Upper lobe of left lung (tissue), 4 donors: Measurements from ENCODE around the gene PLXNB3.

Source experiments
- EP300 ChIP-seq, 4 donors: sonication (generic); formaldehyde crosslinking; IDR thresholded peaks; one replicate each; pipeline ENCODE4 v1.5.1; 2017; ENCODE audit warnings: antibody characterized with exemption in 4 of 4, control low read depth in 2 of 4
- POLR2A ChIP-seq, 4 donors: fragments of 450-650 bp; IDR thresholded peaks; one replicate each; pipeline ENCODE4 v1.5.1; 2016 to 2017; ENCODE audit warnings: antibody characterized with exemption in 4 of 4, mild to moderate bottlenecking in 2 of 4
- TF ChIP-seq, protein P1 (sequence below), 6 experiments: fragments of 450-650 bp in 4 of 6; fragments of 200-600 bp in 2 of 6; sonication (generic) in 2 of 6; IDR thresholded peaks; one replicate each; pipeline ENCODE4 v1.5.1; 2016 to 2019; ENCODE audit warnings: antibody characterized with exemption in 6 of 6

DNA sequence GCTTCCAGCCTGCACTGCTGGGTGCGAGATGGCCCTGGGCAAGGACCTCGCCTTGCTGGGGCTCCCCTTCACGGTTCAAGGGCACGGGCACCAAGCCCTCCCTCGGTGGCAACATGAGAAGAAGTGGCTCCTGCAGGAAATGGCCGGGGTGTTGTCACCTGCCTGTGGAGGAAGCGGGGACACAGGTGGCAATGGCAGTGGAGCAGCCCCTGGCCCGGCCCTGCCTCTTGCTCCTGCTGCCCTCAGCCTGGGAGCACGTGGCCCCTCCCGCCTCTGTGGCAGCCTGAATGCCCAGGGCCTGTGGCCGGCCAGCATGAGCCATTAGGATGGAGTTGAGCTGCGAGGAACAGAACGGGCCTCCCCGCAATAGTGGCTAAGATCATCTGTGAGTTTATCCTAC is 22.6 kb upstream of the PLXNB3 start:
- TF ChIP-seq, protein P1, sequence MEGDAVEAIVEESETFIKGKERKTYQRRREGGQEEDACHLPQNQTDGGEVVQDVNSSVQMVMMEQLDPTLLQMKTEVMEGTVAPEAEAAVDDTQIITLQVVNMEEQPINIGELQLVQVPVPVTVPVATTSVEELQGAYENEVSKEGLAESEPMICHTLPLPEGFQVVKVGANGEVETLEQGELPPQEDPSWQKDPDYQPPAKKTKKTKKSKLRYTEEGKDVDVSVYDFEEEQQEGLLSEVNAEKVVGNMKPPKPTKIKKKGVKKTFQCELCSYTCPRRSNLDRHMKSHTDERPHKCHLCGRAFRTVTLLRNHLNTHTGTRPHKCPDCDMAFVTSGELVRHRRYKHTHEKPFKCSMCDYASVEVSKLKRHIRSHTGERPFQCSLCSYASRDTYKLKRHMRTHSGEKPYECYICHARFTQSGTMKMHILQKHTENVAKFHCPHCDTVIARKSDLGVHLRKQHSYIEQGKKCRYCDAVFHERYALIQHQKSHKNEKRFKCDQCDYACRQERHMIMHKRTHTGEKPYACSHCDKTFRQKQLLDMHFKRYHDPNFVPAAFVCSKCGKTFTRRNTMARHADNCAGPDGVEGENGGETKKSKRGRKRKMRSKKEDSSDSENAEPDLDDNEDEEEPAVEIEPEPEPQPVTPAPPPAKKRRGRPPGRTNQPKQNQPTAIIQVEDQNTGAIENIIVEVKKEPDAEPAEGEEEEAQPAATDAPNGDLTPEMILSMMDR (IDR thresholded peaks at IDR 0.05): no peak
- TF ChIP-seq EP300 (IDR thresholded peaks at IDR 0.05) (no peak), POLR2A (IDR thresholded peaks at IDR 0.05) (no peak)
